HEK293 (cell line): Measurements from ENCODE around the gene TP53I11.
A peak's percentile ranks its signal among the peaks of the same experiment; 100 is the strongest.

Source experiments
- CTCF ChIA-PET: fragments of 350-600 bp; formaldehyde crosslinking; extraction: SDS; loops from one replicate; lab custom pipeline; 2021; ENCODE audit warnings: antibody characterized with exemption; lab: Yijun Ruan, JAX
- POLR2A ChIA-PET: fragments of 300-600 bp; formaldehyde crosslinking; extraction: SDS; loops from one replicate; lab custom pipeline; 2020; ENCODE audit warnings: antibody characterized with exemption, inconsistent platforms; lab: Yijun Ruan, JAX
- H3K27ac ChIP-seq: fragments of 200-500 bp; sonication (Bioruptor generic); 2 replicates; pipeline ENCODE4 v1.5.1; 2014; ENCODE audit warnings: low read depth, low read length, control low read depth, inconsistent platforms; ENCODE audit errors: extremely low read depth
- H3K36me3 ChIP-seq, 2 experiments: fragments of 200-500 bp in 1 of 2; sonication (Bioruptor generic) in 1 of 2; 1 replicate in 1 of 2; 2 replicates in 1 of 2; pipeline ENCODE4 v1.5.1; 2014 to 2017; ENCODE audit warnings: inconsistent platforms in 2 of 2, low read length in 2 of 2; ENCODE audit not compliant: control insufficient read depth in 2 of 2, insufficient read depth in 1 of 2
- H3K4me1 ChIP-seq: fragments of 200-500 bp; sonication (Bioruptor generic); 2 replicates; pipeline ENCODE4 v1.5.1; 2014; ENCODE audit warnings: mild to moderate bottlenecking, low read length, inconsistent platforms; ENCODE audit not compliant: control insufficient read depth, insufficient read depth
- H3K4me3 ChIP-seq: 2 replicates; pipeline ENCODE4 v1.5.1; 2011; ENCODE audit warnings: low read depth, mild to moderate bottlenecking, control low read depth, low read length, moderate library complexity
- H3K9me3 ChIP-seq: fragments of 200-500 bp; sonication (Bioruptor generic); 2 replicates; pipeline ENCODE4 v1.5.1; 2014; ENCODE audit warnings: low read depth, low read length, inconsistent platforms; ENCODE audit not compliant: control insufficient read depth, insufficient read depth
- EGR2 ChIP-seq: fragments of 450-650 bp; formaldehyde crosslinking; IDR thresholded peaks from 2 replicates; pipeline ENCODE4 v1.5.1; 2016; ENCODE audit warnings: low read depth, missing biosample characterization, missing genetic modification characterization
- GLIS1 ChIP-seq: fragments of 450-650 bp; formaldehyde crosslinking; IDR thresholded peaks from 2 replicates; pipeline ENCODE4 v1.5.1; 2016; ENCODE audit warnings: missing biosample characterization, missing genetic modification characterization
- KLF10 ChIP-seq: fragments of 450-650 bp; IDR thresholded peaks from 2 replicates; pipeline ENCODE4 v1.5.1; 2018; ENCODE audit warnings: missing biosample characterization, mild to moderate bottlenecking, missing genetic modification characterization
- KLF8 ChIP-seq: fragments of 450-650 bp; formaldehyde crosslinking; IDR thresholded peaks from 2 replicates; pipeline ENCODE4 v1.5.1; 2016; ENCODE audit warnings: missing biosample characterization, missing genetic modification characterization
- PATZ1 ChIP-seq: fragments of 450-650 bp; formaldehyde crosslinking; IDR thresholded peaks from 2 replicates; pipeline ENCODE4 v1.5.1; 2016; ENCODE audit warnings: missing biosample characterization, missing genetic modification characterization
- PRDM10 ChIP-seq: fragments of 450-650 bp; formaldehyde crosslinking; IDR thresholded peaks from 2 replicates; pipeline ENCODE4 v1.5.1; 2016; ENCODE audit warnings: missing biosample characterization, missing genetic modification characterization
- ZNF623 ChIP-seq: fragments of 450-650 bp; formaldehyde crosslinking; IDR thresholded peaks from 2 replicates; pipeline ENCODE4 v1.5.1; 2016; ENCODE audit warnings: missing biosample characterization, missing genetic modification characterization
- ZSCAN5A ChIP-seq: fragments of 450-650 bp; formaldehyde crosslinking; IDR thresholded peaks from 2 replicates; pipeline ENCODE4 v1.5.1; 2016; ENCODE audit warnings: missing biosample characterization, missing genetic modification characterization
- ZXDB ChIP-seq: fragments of 450-650 bp; formaldehyde crosslinking; IDR thresholded peaks from 2 replicates; pipeline ENCODE4 v1.5.1; 2016; ENCODE audit warnings: missing biosample characterization, missing genetic modification characterization

The TP53I11 gene

GRCh38 chr11:44950031-44950624 lies 555 bp downstream of the TP53I11 start (continued):
- no peak for TF ChIP-seq ZSCAN5A (tag by site-specific recombination)
- peak; percentile 48; the same call in 1 of the 2 replicates for TF ChIP-seq PATZ1
- 0 out of 2 replicates have a peak, but pooled peaks have one; percentile 18 for TF ChIP-seq EGR2 (tag by site-specific recombination)
- TF ChIP-seq GLIS1 (tag by site-specific recombination) = peak; percentile 58

GRCh38 chr11:44949160-44950030 lies 1.3 kb downstream of the TP53I11 start:
- H3K4me1 ChIP-seq = no peaks in the 10 kb centered on the region
- H3K27ac ChIP-seq = no peak overlapping the region; the same call in 1 of the 2 replicates
- CTCF ChIA-PET = interaction anchor here (0.7 to 5.5 kb wide), 12 partner anchors 10 to 1030 kb away, joined by 3 to 37 read pairs (median 4); no protein-coding TSS in a partner anchor

GRCh38 chr11:44948155-44948554 lies 2.5 kb downstream of the TP53I11 start:
- ChIA-PET CTCF (interaction anchor here (0.6 to 5.5 kb wide), 6 partner anchors 12 to 155 kb away, joined by 3 to 37 read pairs (median 7); no protein-coding TSS in a partner anchor), POLR2A (no interaction called here)
- Histone ChIP-seq H3K4me3 (no peak overlapping the region), H3K27ac (no peak overlapping the region), H3K4me1 (no peaks in the 10 kb centered on the region), H3K9me3 (no peaks in the 10 kb centered on the region), H3K36me3 (peaks cover 0 to 10% of the 10 kb centered on the region in 2 experiments; a peak in 1 of 3 replicates)
- TF ChIP-seq PRDM10 (tag by site-specific recombination) = no peak
- TF ChIP-seq ZNF623 (tag by site-specific recombination) = peak; percentile 78
- TF ChIP-seq ZXDB (tag by site-specific recombination) = no peak

More at GRCh38 chr11:44949160-44950030, 1.3 kb downstream of the TP53I11 start:
- no peaks in the 10 kb centered on the region for H3K9me3 ChIP-seq
- POLR2A ChIA-PET = no interaction called here
- peak overlapping the region; percentile 71 for H3K4me3 ChIP-seq
- TF ChIP-seq KLF10 (tag by site-specific recombination) (no peak), KLF8 (tag by site-specific recombination) (0 out of 2 replicates have a peak, but pooled peaks have one; percentile 19)
- H3K36me3 ChIP-seq = peaks cover 0 to 10% of the 10 kb centered on the region in 2 experiments; a peak in 1 of 3 replicates
